ENCODE measurements around the gene SLC13A3.

- TF ChIP-seq POLR2A (IDR thresholded peaks at IDR 0.05; ENCODE audit: low read length) (no peak), RCOR1 (IDR thresholded peaks at IDR 0.05; ENCODE audit: low read depth, low read length) (no peak), CTCF (IDR thresholded peaks at IDR 0.05) (no peak), NR3C1 (IDR thresholded peaks at IDR 0.05) (no peak), CBX2 (IDR thresholded peaks at IDR 0.05; ENCODE audit: borderline replicate concordance, low read depth) (no peak), REST (IDR thresholded peaks at IDR 0.05) (no peak), HMGXB4 (CRISPR knock-in tag; IDR thresholded peaks at IDR 0.05; ENCODE audit: borderline replicate concordance) (no peak), HOXB5 (CRISPR knock-in tag; IDR thresholded peaks at IDR 0.05) (no peak), POLR2AphosphoS2 (conservative IDR thresholded peaks at IDR 0.05; ENCODE audit: low read length) (no peak), ZC3H11A (IDR thresholded peaks at IDR 0.05) (no peak)
These were observed 100.8 kb downstream of the SLC13A3 start, which contains the start of gene OCSTAMP for GRCh38 chr20:46550461-46550860.
